Measurements from ENCODE around the gene SCFD2. TPM values are rescaled to one million over a fixed set of nuclear protein-coding genes. Genes with fewer than 3 reads are reported as not detected.
"Not testable (repeated sequence)": the region's sequence is repeated elsewhere in the genome, so short reads cannot be mapped to it uniquely, and the experiment has no call there.

SCFD2 gene
- polyA plus RNA-seq, 2 donors = 4.8 to 8.2 TPM

GRCh38 chr4:53141308-53141707, 224.6 kb downstream of the SCFD2 start:
- no peaks in the 10 kb centered on the region for H3K27me3 ChIP-seq (ENCODE audit: control insufficient read depth in 1 of 2, insufficient read depth in 2 of 2, low read length in 2 of 2)
- H3K4me3 ChIP-seq (ENCODE audit: low read depth in 1 of 2, low read length in 2 of 2) = no peak overlapping the region
- 82 to 89% methylated on average over 2 of the region's 2 CpGs for WGBS, 2 donors
- H3K36me3 ChIP-seq (ENCODE audit: control insufficient read depth in 2 of 2, insufficient read depth in 2 of 2, low read length in 1 of 2) = peaks cover 0 to 5% of the 10 kb centered on the region in 2 donors
- no peak overlapping the region for H3K27ac ChIP-seq (ENCODE audit: low read depth in 2 of 2, low read length in 1 of 2)
- no peaks in the 10 kb centered on the region for H3K9me3 ChIP-seq (ENCODE audit: control insufficient read depth in 2 of 2, insufficient read depth in 1 of 2, low read depth in 1 of 2, low read length in 1 of 2)
- H3K4me1 ChIP-seq (ENCODE audit: control insufficient read depth in 2 of 2, insufficient read depth in 2 of 2, low read length in 1 of 2) = no peaks in the 10 kb centered on the region

GRCh38 chr4:53139256-53139655, 226.6 kb downstream of the SCFD2 start:
- H3K4me1 ChIP-seq (ENCODE audit: control insufficient read depth in 2 of 2, insufficient read depth in 2 of 2, low read length in 1 of 2); H3K27me3 ChIP-seq (ENCODE audit: control insufficient read depth in 1 of 2, insufficient read depth in 2 of 2, low read length in 2 of 2); H3K4me3 ChIP-seq (ENCODE audit: low read depth in 1 of 2, low read length in 2 of 2); H3K27ac ChIP-seq (ENCODE audit: low read depth in 2 of 2, low read length in 1 of 2); H3K9me3 ChIP-seq (ENCODE audit: control insufficient read depth in 2 of 2, insufficient read depth in 1 of 2, low read depth in 1 of 2, low read length in 1 of 2); H3K36me3 ChIP-seq (ENCODE audit: control insufficient read depth in 2 of 2, insufficient read depth in 2 of 2, low read length in 1 of 2): not testable (repeated sequence)
- 94 to 96% methylated on average over 28 to 32 of the region's 32 CpGs for WGBS, 2 donors

- H3K36me3 ChIP-seq (ENCODE audit: control insufficient read depth in 2 of 2, insufficient read depth in 2 of 2, low read length in 1 of 2) = no peaks in the 10 kb centered on the region
- H3K27me3 ChIP-seq (ENCODE audit: control insufficient read depth in 1 of 2, insufficient read depth in 2 of 2, low read length in 2 of 2) = no peaks in the 10 kb centered on the region
- no peak overlapping the region for H3K27ac ChIP-seq (ENCODE audit: low read depth in 2 of 2, low read length in 1 of 2)
- H3K4me1 ChIP-seq (ENCODE audit: control insufficient read depth in 2 of 2, insufficient read depth in 2 of 2, low read length in 1 of 2) = no peaks in the 10 kb centered on the region
- H3K9me3 ChIP-seq (ENCODE audit: control insufficient read depth in 2 of 2, insufficient read depth in 1 of 2, low read depth in 1 of 2, low read length in 1 of 2) = no peaks in the 10 kb centered on the region
- H3K4me3 ChIP-seq (ENCODE audit: low read depth in 1 of 2, low read length in 2 of 2) = no peak overlapping the region
Observed at GRCh38 chr4:53137468-53137867, 228.4 kb downstream of the SCFD2 start.

GRCh38 chr4:53136954-53137353, 228.9 kb downstream of the SCFD2 start:
- H3K27me3 ChIP-seq (ENCODE audit: control insufficient read depth in 1 of 2, insufficient read depth in 2 of 2, low read length in 2 of 2) = no peaks in the 10 kb centered on the region
- H3K4me3 ChIP-seq (ENCODE audit: low read depth in 1 of 2, low read length in 2 of 2) = no peak overlapping the region
- 97 to 99% methylated on average over 2 of the region's 2 CpGs for WGBS, 2 donors

GRCh38 chr4:53132132-53132891, 233.5 kb downstream of the SCFD2 start:
- Histone ChIP-seq H3K4me1 (ENCODE audit: control insufficient read depth in 2 of 2, insufficient read depth in 2 of 2, low read length in 1 of 2) (no peaks in the 10 kb centered on the region), H3K36me3 (ENCODE audit: control insufficient read depth in 2 of 2, insufficient read depth in 2 of 2, low read length in 1 of 2) (no peaks in the 10 kb centered on the region), H3K9me3 (ENCODE audit: control insufficient read depth in 2 of 2, insufficient read depth in 1 of 2, low read depth in 1 of 2, low read length in 1 of 2) (no peaks in the 10 kb centered on the region), H3K27me3 (ENCODE audit: control insufficient read depth in 1 of 2, insufficient read depth in 2 of 2, low read length in 2 of 2) (no peaks in the 10 kb centered on the region), H3K27ac (ENCODE audit: low read depth in 2 of 2, low read length in 1 of 2) (no peak overlapping the region), H3K4me3 (ENCODE audit: low read depth in 1 of 2, low read length in 2 of 2) (no peak overlapping the region)
- 46 to 48% methylated on average over 4 of the region's 4 CpGs for WGBS, 2 donors

More at GRCh38 chr4:53136954-53137353, 228.9 kb downstream of the SCFD2 start:
- no peaks in the 10 kb centered on the region for H3K4me1 ChIP-seq (ENCODE audit: control insufficient read depth in 2 of 2, insufficient read depth in 2 of 2, low read length in 1 of 2)
- no peak overlapping the region for H3K27ac ChIP-seq (ENCODE audit: low read depth in 2 of 2, low read length in 1 of 2)
- no peaks in the 10 kb centered on the region for H3K36me3 ChIP-seq (ENCODE audit: control insufficient read depth in 2 of 2, insufficient read depth in 2 of 2, low read length in 1 of 2)
- H3K9me3 ChIP-seq (ENCODE audit: control insufficient read depth in 2 of 2, insufficient read depth in 1 of 2, low read depth in 1 of 2, low read length in 1 of 2) = no peaks in the 10 kb centered on the region

- 86 to 89% methylated on average over 2 of the region's 2 CpGs for WGBS, 2 donors
- no peaks in the 10 kb centered on the region for H3K36me3 ChIP-seq (ENCODE audit: control insufficient read depth in 2 of 2, insufficient read depth in 2 of 2, low read length in 1 of 2)
- no peak overlapping the region for H3K27ac ChIP-seq (ENCODE audit: low read depth in 2 of 2, low read length in 1 of 2)
- no peaks in the 10 kb centered on the region for H3K27me3 ChIP-seq (ENCODE audit: control insufficient read depth in 1 of 2, insufficient read depth in 2 of 2, low read length in 2 of 2)
- H3K9me3 ChIP-seq (ENCODE audit: control insufficient read depth in 2 of 2, insufficient read depth in 1 of 2, low read depth in 1 of 2, low read length in 1 of 2) = no peaks in the 10 kb centered on the region
- H3K4me1 ChIP-seq (ENCODE audit: control insufficient read depth in 2 of 2, insufficient read depth in 2 of 2, low read length in 1 of 2) = no peaks in the 10 kb centered on the region
- H3K4me3 ChIP-seq (ENCODE audit: low read depth in 1 of 2, low read length in 2 of 2) = no peak overlapping the region
Observed at GRCh38 chr4:53131562-53131925, 234.3 kb downstream of the SCFD2 start.

- Histone ChIP-seq H3K4me3 (ENCODE audit: low read depth in 1 of 2, low read length in 2 of 2) (no peak overlapping the region), H3K9me3 (ENCODE audit: control insufficient read depth in 2 of 2, insufficient read depth in 1 of 2, low read depth in 1 of 2, low read length in 1 of 2) (no peaks in the 10 kb centered on the region), H3K4me1 (ENCODE audit: control insufficient read depth in 2 of 2, insufficient read depth in 2 of 2, low read length in 1 of 2) (no peaks in the 10 kb centered on the region), H3K27me3 (ENCODE audit: control insufficient read depth in 1 of 2, insufficient read depth in 2 of 2, low read length in 2 of 2) (no peaks in the 10 kb centered on the region), H3K36me3 (ENCODE audit: control insufficient read depth in 2 of 2, insufficient read depth in 2 of 2, low read length in 1 of 2) (no peaks in the 10 kb centered on the region), H3K27ac (ENCODE audit: low read depth in 2 of 2, low read length in 1 of 2) (no peak overlapping the region)
- WGBS, 2 donors = 91 to 96% methylated on average over 5 of the region's 5 CpGs
Observed at GRCh38 chr4:53130896-53131561, 234.8 kb downstream of the SCFD2 start.

GRCh38 chr4:53128706-53129357, 237.0 kb downstream of the SCFD2 start:
- H3K4me1 ChIP-seq (ENCODE audit: control insufficient read depth in 2 of 2, insufficient read depth in 2 of 2, low read length in 1 of 2) = no peaks in the 10 kb centered on the region
- no peaks in the 10 kb centered on the region for H3K27me3 ChIP-seq (ENCODE audit: control insufficient read depth in 1 of 2, insufficient read depth in 2 of 2, low read length in 2 of 2)
- no peak overlapping the region for H3K27ac ChIP-seq (ENCODE audit: low read depth in 2 of 2, low read length in 1 of 2)
- H3K4me3 ChIP-seq (ENCODE audit: low read depth in 1 of 2, low read length in 2 of 2) = no peak overlapping the region
- H3K9me3 ChIP-seq (ENCODE audit: control insufficient read depth in 2 of 2, insufficient read depth in 1 of 2, low read depth in 1 of 2, low read length in 1 of 2) = no peaks in the 10 kb centered on the region
- H3K36me3 ChIP-seq (ENCODE audit: control insufficient read depth in 2 of 2, insufficient read depth in 2 of 2, low read length in 1 of 2) = no peaks in the 10 kb centered on the region
- WGBS, 2 donors = 21% methylated on average over 2 of the region's 2 CpGs

GRCh38 chr4:53128231-53128630, 237.6 kb downstream of the SCFD2 start:
- H3K36me3 ChIP-seq (ENCODE audit: control insufficient read depth in 2 of 2, insufficient read depth in 2 of 2, low read length in 1 of 2) = no peaks in the 10 kb centered on the region
- 85 to 89% methylated on average over 4 of the region's 4 CpGs for WGBS, 2 donors

More at GRCh38 chr4:53128231-53128630, 237.6 kb downstream of the SCFD2 start:
- Histone ChIP-seq H3K4me1 (ENCODE audit: control insufficient read depth in 2 of 2, insufficient read depth in 2 of 2, low read length in 1 of 2) (no peaks in the 10 kb centered on the region), H3K27ac (ENCODE audit: low read depth in 2 of 2, low read length in 1 of 2) (no peak overlapping the region), H3K9me3 (ENCODE audit: control insufficient read depth in 2 of 2, insufficient read depth in 1 of 2, low read depth in 1 of 2, low read length in 1 of 2) (no peaks in the 10 kb centered on the region), H3K4me3 (ENCODE audit: low read depth in 1 of 2, low read length in 2 of 2) (no peak overlapping the region), H3K27me3 (ENCODE audit: control insufficient read depth in 1 of 2, insufficient read depth in 2 of 2, low read length in 2 of 2) (no peaks in the 10 kb centered on the region)

Data from esophagus (tissue), 2 donors.